NT2/D1 (cell line): ENCODE data around the gene AKR1E2.

Experiments
- SUZ12 ChIP-seq: IDR thresholded peaks from 2 replicates; pipeline ENCODE4 v1.6.1; 2011; ENCODE audit not compliant: insufficient read length, insufficient read depth; ENCODE audit errors: extremely low read depth
- YY1 ChIP-seq: IDR thresholded peaks from 2 replicates; pipeline ENCODE4 v1.6.1; 2011; ENCODE audit not compliant: insufficient read length, insufficient read depth

DNA sequence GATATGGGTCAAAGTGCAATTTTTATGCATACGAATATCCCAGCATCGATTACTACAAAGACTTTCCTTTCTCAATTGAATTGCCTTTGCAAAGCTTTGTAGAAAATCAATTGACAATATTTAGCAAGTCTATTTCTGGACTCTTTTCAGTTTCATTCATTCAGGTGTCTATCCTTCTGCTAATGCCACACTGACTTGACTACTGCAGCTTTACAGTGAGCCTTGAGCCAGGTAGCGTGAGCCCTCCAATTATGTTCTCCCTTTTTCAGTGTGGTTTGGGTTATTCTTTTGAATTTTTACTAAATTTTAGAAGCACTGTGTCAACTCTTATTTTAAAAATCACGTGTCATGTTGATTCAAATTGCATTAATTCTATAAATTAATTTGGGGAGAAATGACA, 19.5 kb upstream of the AKR1E2 start:
- no peak for TF ChIP-seq YY1
- no peak for TF ChIP-seq SUZ12
